HG03520 (cell line): Measurements from ENCODE around the gene CPM.
"Not testable (repeated sequence)": the region's sequence is repeated elsewhere in the genome, so short reads cannot be mapped to it uniquely, and the experiment has no call there.

ENCODE experiments used
- ATAC-seq: cut with Tn5 transposase; IDR thresholded peaks from one replicate; pipeline ENCODE4 v1.9.1; 2021; ENCODE audit warnings: mild to moderate bottlenecking, moderate library complexity; ENCODE audit not compliant: unreplicated experiment

CPM gene

GRCh38 chr12:68809190-68810026 is 123.6 kb downstream of the CPM start:
- ATAC-seq: no peak

- ATAC-seq: peak; percentile 41
Measured at GRCh38 chr12:68808388-68809189, 124.4 kb downstream of the CPM start.

- peak; percentile 70 for ATAC-seq
Measured at GRCh38 chr12:68807576-68808387, 125.2 kb downstream of the CPM start, which contains the start of gene MDM2. MDM2 (plus strand) TSS chr12:68808177; CDS start chr12:68808478, 301 bp downstream.

- ATAC-seq: not testable (repeated sequence)
Measured at GRCh38 chr12:68807274-68807575, 125.7 kb downstream of the CPM start.

- no peak for ATAC-seq
Measured at GRCh38 chr12:68806488-68807237, 126.3 kb downstream of the CPM start.

GRCh38 chr12:68805592-68806120 is 127.3 kb downstream of the CPM start:
- no peak for ATAC-seq

- no peak for ATAC-seq
Measured at GRCh38 chr12:68804657-68805591, 128.0 kb downstream of the CPM start.

- no peak for ATAC-seq
Measured at GRCh38 chr12:68803948-68804656, 128.9 kb downstream of the CPM start.

GRCh38 chr12:68802911-68803651 is 129.9 kb downstream of the CPM start:
- ATAC-seq: not testable (repeated sequence)

GRCh38 chr12:68802372-68802745 is 130.6 kb downstream of the CPM start:
- ATAC-seq: not testable (repeated sequence)
